Measurements from ENCODE around the gene CADM2. TPM values are rescaled to one million over a fixed set of nuclear protein-coding genes. Genes with fewer than 3 reads are reported as not detected.

Gene CADM2
- total and polyA plus RNA-seq, 4 donors = 42.2 to 133 (median 81.1) TPM

- Histone ChIP-seq H3K4me3 (ENCODE audit: low read depth, low read length) (no peak overlapping the region), H3K27ac (ENCODE audit: low read depth, low read length) (no peak overlapping the region), H3K4me1 (ENCODE audit: control insufficient read depth, insufficient read depth, low read length) (no peaks in the 10 kb centered on the region), H3K9me3 (ENCODE audit: control insufficient read depth, insufficient read depth, low read length) (no peaks in the 10 kb centered on the region), H3K27me3 (ENCODE audit: control insufficient read depth, insufficient read depth, low read length) (no peaks in the 10 kb centered on the region), H3K36me3 (ENCODE audit: control insufficient read depth, insufficient read depth, low read length) (no peaks in the 10 kb centered on the region)
- DNase-seq (ENCODE audit: low read depth in 4 of 6, low spot score in 6 of 6) = no peak
- WGBS (ENCODE audit: insufficient coverage) = 92% methylated on average over 1 of the region's 7 CpGs
Observed at GRCh38 chr3:85161544-85161943, 202.8 kb downstream of the CADM2 start.

DNA sequence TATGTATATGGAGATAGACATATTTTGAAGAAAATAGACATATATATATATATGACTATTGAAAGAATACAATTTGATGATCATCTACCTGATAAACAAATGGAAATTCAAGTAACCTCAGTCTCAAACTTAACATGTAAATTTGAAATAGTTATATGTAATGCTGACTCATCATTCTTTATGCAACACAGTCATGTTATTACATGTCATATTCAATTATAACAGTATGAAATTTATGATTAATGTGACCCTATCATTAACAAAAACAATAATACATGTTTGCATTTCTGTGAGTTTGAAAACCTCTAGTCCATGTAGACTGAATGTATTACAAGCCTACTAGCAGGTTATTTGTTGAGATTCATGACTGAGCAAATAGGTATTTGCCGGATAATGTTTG lies 204.1 kb downstream of the CADM2 start:
- Histone ChIP-seq H3K4me3 (ENCODE audit: low read depth, low read length) (no peak overlapping the region), H3K36me3 (ENCODE audit: control insufficient read depth, insufficient read depth, low read length) (no peaks in the 10 kb centered on the region), H3K27me3 (ENCODE audit: control insufficient read depth, insufficient read depth, low read length) (no peaks in the 10 kb centered on the region), H3K4me1 (ENCODE audit: control insufficient read depth, insufficient read depth, low read length) (no peaks in the 10 kb centered on the region), H3K9me3 (ENCODE audit: control insufficient read depth, insufficient read depth, low read length) (no peaks in the 10 kb centered on the region), H3K27ac (ENCODE audit: low read depth, low read length) (no peak overlapping the region)
- no peak for DNase-seq (ENCODE audit: low read depth in 4 of 6, low spot score in 6 of 6)
- 100% methylated on average over 1 of the region's 1 CpG for WGBS (ENCODE audit: insufficient coverage)

DNA sequence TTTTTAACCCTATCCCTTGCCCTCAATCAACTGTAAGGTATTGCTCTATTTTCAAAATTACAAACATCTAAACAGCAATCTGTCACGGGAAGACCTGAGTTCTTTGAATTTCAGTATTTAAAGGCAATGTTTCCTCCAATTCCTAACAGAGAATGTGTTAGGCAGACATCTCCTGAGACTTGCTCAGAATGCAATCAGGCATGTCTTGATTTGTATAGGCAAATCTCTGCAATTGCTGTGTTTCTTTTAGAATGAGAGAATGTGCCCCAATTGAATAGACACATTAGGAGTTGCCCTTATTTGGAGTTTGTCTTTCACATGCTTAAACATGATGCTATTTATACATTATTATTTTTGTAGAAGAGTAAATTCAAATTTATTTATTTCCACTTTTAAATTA lies 205.6 kb downstream of the CADM2 start:
- Histone ChIP-seq H3K9me3 (ENCODE audit: control insufficient read depth, insufficient read depth, low read length) (no peaks in the 10 kb centered on the region), H3K36me3 (ENCODE audit: control insufficient read depth, insufficient read depth, low read length) (no peaks in the 10 kb centered on the region), H3K27me3 (ENCODE audit: control insufficient read depth, insufficient read depth, low read length) (no peaks in the 10 kb centered on the region), H3K4me3 (ENCODE audit: low read depth, low read length) (no peak overlapping the region), H3K27ac (ENCODE audit: low read depth, low read length) (no peak overlapping the region), H3K4me1 (ENCODE audit: control insufficient read depth, insufficient read depth, low read length) (no peaks in the 10 kb centered on the region)
- WGBS (ENCODE audit: insufficient coverage) = no CpG with 5 or more reads among the region's 1 CpG
- peak in 1 of 6 donors; percentile 65 for DNase-seq (ENCODE audit: low read depth in 4 of 6, low spot score in 6 of 6)

DNA sequence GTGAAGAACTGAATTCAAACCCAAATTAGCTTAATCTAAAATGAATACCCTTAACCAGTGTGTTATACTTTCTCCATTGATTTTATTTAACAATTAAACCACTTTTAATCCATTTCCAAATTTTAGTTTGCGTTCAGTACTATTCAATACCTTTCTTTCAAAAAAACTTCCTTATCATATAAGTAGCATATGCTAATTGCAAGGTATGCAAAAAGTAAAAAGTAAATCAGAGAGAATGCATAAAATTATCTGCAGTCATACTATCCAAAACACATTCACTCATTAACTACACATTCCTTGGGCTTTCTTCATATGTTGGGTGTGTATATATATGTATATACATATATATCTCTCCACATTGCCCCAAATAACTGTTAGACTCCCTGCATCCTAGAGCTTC lies 208.8 kb downstream of the CADM2 start:
- no CpG with 5 or more reads among the region's 1 CpG for WGBS (ENCODE audit: insufficient coverage)
- H3K4me1 ChIP-seq (ENCODE audit: control insufficient read depth, insufficient read depth, low read length) = no peaks in the 10 kb centered on the region

DNA sequence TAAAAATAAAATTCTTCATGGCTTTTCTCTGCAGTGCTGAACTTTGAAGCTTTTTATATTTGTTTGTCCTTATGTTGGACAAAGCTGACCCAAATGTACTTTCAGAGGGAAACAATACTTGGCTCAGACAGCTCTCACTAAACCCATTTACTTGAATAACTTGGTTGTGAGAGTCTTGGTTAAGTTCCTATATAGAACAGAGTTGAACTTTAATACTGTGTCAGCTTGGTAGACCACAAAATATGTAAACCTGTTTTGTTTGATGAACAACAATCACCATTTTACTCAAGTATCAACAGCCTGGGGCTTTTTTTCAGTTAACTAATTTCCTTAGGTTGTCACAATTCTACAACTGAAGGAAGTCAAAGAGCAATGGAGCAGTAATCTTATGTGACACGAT lies 211.9 kb downstream of the CADM2 start:
- Histone ChIP-seq H3K4me3 (ENCODE audit: low read depth, low read length) (no peak overlapping the region), H3K27ac (ENCODE audit: low read depth, low read length) (no peak overlapping the region), H3K27me3 (ENCODE audit: control insufficient read depth, insufficient read depth, low read length) (no peaks in the 10 kb centered on the region), H3K4me1 (ENCODE audit: control insufficient read depth, insufficient read depth, low read length) (no peaks in the 10 kb centered on the region), H3K36me3 (ENCODE audit: control insufficient read depth, insufficient read depth, low read length) (no peaks in the 10 kb centered on the region), H3K9me3 (ENCODE audit: control insufficient read depth, insufficient read depth, low read length) (no peaks in the 10 kb centered on the region)
- WGBS (ENCODE audit: insufficient coverage) = no CpG with 5 or more reads among the region's 1 CpG
- DNase-seq (ENCODE audit: low read depth in 4 of 6, low spot score in 6 of 6) = no peak

More for the DNA sequence above, 208.8 kb downstream of the CADM2 start:
- H3K36me3 ChIP-seq (ENCODE audit: control insufficient read depth, insufficient read depth, low read length) = no peaks in the 10 kb centered on the region
- no peak overlapping the region for H3K4me3 ChIP-seq (ENCODE audit: low read depth, low read length)
- H3K27ac ChIP-seq (ENCODE audit: low read depth, low read length) = no peak overlapping the region
- H3K27me3 ChIP-seq (ENCODE audit: control insufficient read depth, insufficient read depth, low read length) = no peaks in the 10 kb centered on the region
- no peaks in the 10 kb centered on the region for H3K9me3 ChIP-seq (ENCODE audit: control insufficient read depth, insufficient read depth, low read length)
- no peak for DNase-seq (ENCODE audit: low read depth in 4 of 6, low spot score in 6 of 6)

DNA sequence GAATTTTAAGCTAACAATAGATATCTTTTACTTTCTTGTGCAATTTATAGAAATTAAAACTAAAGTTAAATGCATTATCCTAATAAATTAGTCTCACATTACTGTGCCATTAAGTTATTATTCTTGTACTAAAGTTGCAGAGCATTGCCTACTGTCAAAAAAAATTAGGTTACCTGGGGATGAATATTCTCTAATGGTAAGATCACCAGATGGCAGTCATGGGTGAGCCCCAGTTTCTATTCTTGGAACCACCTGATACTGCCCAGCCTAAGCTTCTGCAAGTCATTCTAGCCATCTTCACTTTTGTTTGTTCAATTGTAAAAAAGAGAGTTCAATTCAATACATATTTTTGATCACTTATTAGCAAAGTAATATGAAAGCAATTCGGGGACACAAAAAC lies 213.2 kb downstream of the CADM2 start:
- no peaks in the 10 kb centered on the region for H3K36me3 ChIP-seq (ENCODE audit: control insufficient read depth, insufficient read depth, low read length)
- H3K4me3 ChIP-seq (ENCODE audit: low read depth, low read length) = no peak overlapping the region
- H3K27me3 ChIP-seq (ENCODE audit: control insufficient read depth, insufficient read depth, low read length) = no peaks in the 10 kb centered on the region
- WGBS (ENCODE audit: insufficient coverage) = no CpG with 5 or more reads among the region's 1 CpG
- no peak for DNase-seq (ENCODE audit: low read depth in 4 of 6, low spot score in 6 of 6)
- no peaks in the 10 kb centered on the region for H3K4me1 ChIP-seq (ENCODE audit: control insufficient read depth, insufficient read depth, low read length)
- no peak overlapping the region for H3K27ac ChIP-seq (ENCODE audit: low read depth, low read length)
- no peaks in the 10 kb centered on the region for H3K9me3 ChIP-seq (ENCODE audit: control insufficient read depth, insufficient read depth, low read length)

DNA sequence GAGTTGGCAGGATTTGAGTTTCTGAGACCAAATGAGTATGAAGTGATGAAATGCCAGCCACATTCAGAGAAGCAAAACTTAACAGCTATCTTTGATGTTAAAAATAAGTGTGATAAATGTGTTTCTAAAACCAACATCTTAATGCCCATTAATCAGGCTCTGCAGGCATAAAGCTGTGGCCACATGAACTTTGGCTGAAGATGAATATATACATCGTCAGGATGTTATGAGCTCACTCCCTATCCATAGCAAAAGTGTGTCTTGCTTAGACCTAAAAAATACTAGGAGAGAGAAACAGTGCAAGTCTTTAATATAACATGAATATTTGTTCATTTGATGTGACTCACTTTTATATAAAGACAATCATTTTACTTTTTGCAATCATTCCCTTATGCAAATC lies 218.0 kb downstream of the CADM2 start:
- WGBS (ENCODE audit: insufficient coverage) = no CpG with 5 or more reads among the region's 1 CpG
- Histone ChIP-seq H3K9me3 (ENCODE audit: control insufficient read depth, insufficient read depth, low read length) (no peaks in the 10 kb centered on the region), H3K36me3 (ENCODE audit: control insufficient read depth, insufficient read depth, low read length) (no peaks in the 10 kb centered on the region), H3K4me3 (ENCODE audit: low read depth, low read length) (no peak overlapping the region), H3K4me1 (ENCODE audit: control insufficient read depth, insufficient read depth, low read length) (no peaks in the 10 kb centered on the region), H3K27me3 (ENCODE audit: control insufficient read depth, insufficient read depth, low read length) (no peaks in the 10 kb centered on the region), H3K27ac (ENCODE audit: low read depth, low read length) (no peak overlapping the region)
- no peak for DNase-seq (ENCODE audit: low read depth in 4 of 6, low spot score in 6 of 6)

- H3K9me3 ChIP-seq (ENCODE audit: control insufficient read depth, insufficient read depth, low read length) = no peaks in the 10 kb centered on the region
Observed at GRCh38 chr3:85182975-85183752, 224.4 kb downstream of the CADM2 start.

DNA sequence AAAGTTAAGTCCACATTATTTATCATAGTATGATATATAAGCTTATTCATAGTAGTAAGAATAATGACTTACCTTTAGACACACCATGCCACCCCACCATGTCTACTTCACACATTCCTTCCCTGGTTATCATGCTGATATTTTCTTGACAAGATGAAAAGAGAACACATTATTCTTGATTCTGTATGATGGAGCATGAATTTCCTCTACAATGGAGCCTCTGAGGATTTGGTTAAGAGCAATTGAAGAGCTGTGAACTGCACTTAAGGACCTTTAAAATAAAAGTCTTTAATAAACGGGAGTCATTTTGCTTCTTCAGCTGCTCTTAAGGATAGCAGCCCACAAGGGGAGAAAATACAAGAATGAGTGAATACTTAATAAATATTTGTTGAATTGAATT lies 226.7 kb downstream of the CADM2 start:
- Histone ChIP-seq H3K4me3 (ENCODE audit: low read depth, low read length) (no peak overlapping the region), H3K27ac (ENCODE audit: low read depth, low read length) (no peak overlapping the region), H3K27me3 (ENCODE audit: control insufficient read depth, insufficient read depth, low read length) (no peaks in the 10 kb centered on the region), H3K4me1 (ENCODE audit: control insufficient read depth, insufficient read depth, low read length) (no peaks in the 10 kb centered on the region), H3K36me3 (ENCODE audit: control insufficient read depth, insufficient read depth, low read length) (no peaks in the 10 kb centered on the region), H3K9me3 (ENCODE audit: control insufficient read depth, insufficient read depth, low read length) (no peaks in the 10 kb centered on the region)
- WGBS (ENCODE audit: insufficient coverage) = no CpG with 5 or more reads among the region's 1 CpG
- DNase-seq (ENCODE audit: low read depth in 4 of 6, low spot score in 6 of 6) = peak in 1 of 6 donors; percentile 15

More at GRCh38 chr3:85182975-85183752, 224.4 kb downstream of the CADM2 start:
- Histone ChIP-seq H3K4me1 (ENCODE audit: control insufficient read depth, insufficient read depth, low read length) (no peaks in the 10 kb centered on the region), H3K27ac (ENCODE audit: low read depth, low read length) (no peak overlapping the region), H3K36me3 (ENCODE audit: control insufficient read depth, insufficient read depth, low read length) (no peaks in the 10 kb centered on the region), H3K4me3 (ENCODE audit: low read depth, low read length) (no peak overlapping the region), H3K27me3 (ENCODE audit: control insufficient read depth, insufficient read depth, low read length) (no peaks in the 10 kb centered on the region)
- no CpG with 5 or more reads among the region's 3 CpGs for WGBS (ENCODE audit: insufficient coverage)
- DNase-seq (ENCODE audit: low read depth in 4 of 6, low spot score in 6 of 6) = peak in 1 of 6 donors; percentile 5

DNA sequence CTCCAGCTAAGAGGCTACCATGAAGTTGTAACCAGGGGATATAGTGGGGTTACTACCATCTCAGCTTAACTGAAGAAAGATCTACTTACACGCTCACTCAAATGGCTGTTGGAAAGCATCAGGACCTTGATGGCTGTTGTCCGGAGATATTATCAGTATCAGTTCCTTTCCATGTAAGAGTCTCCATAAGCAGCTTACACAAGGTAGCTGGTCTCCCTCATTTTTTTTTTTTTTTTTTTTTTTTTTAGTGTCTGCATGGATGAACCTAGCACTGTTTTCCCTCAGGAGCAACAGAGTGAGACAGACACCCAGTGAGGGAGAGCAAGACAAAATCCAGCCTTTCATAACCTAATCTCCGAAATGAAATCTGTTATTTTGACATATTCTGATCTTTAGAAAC lies 230.9 kb downstream of the CADM2 start:
- DNase-seq (ENCODE audit: low read depth in 4 of 6, low spot score in 6 of 6) = no peak
- 100% methylated on average over 1 of the region's 3 CpGs for WGBS (ENCODE audit: insufficient coverage)
- no peak overlapping the region for H3K4me3 ChIP-seq (ENCODE audit: low read depth, low read length)
- no peaks in the 10 kb centered on the region for H3K27me3 ChIP-seq (ENCODE audit: control insufficient read depth, insufficient read depth, low read length)
- H3K36me3 ChIP-seq (ENCODE audit: control insufficient read depth, insufficient read depth, low read length) = no peaks in the 10 kb centered on the region
- no peak overlapping the region for H3K27ac ChIP-seq (ENCODE audit: low read depth, low read length)
- no peaks in the 10 kb centered on the region for H3K4me1 ChIP-seq (ENCODE audit: control insufficient read depth, insufficient read depth, low read length)
- no peaks in the 10 kb centered on the region for H3K9me3 ChIP-seq (ENCODE audit: control insufficient read depth, insufficient read depth, low read length)
